Gastroesophageal sphincter (tissue), 3 donors: ENCODE measurements around the gene SMARCE1.

Experiments
- EP300 ChIP-seq: sonication (generic); formaldehyde crosslinking; IDR thresholded peaks from one replicate; pipeline ENCODE4 v1.6.1; 2017; ENCODE audit warnings: antibody characterized with exemption, mild to moderate bottlenecking
- POLR2A ChIP-seq, 2 donors: fragments of 450-650 bp; IDR thresholded peaks; one replicate each; pipeline ENCODE4 v1.6.1; 2017; ENCODE audit warnings: antibody characterized with exemption in 2 of 2, mild to moderate bottlenecking in 2 of 2, moderate library complexity in 1 of 2
- POLR2AphosphoS5 ChIP-seq: sonication (generic); formaldehyde crosslinking; IDR thresholded peaks from one replicate; pipeline ENCODE4 v1.6.1; 2017; ENCODE audit warnings: antibody characterized with exemption
- TF ChIP-seq, protein P1 (sequence below), 4 experiments: fragments of 200-600 bp in 2 of 4; fragments of 450-650 bp in 2 of 4; sonication (generic) in 1 of 4; IDR thresholded peaks; one replicate each; pipeline ENCODE4 v1.5.1; 2017 to 2019; ENCODE audit warnings: antibody characterized with exemption in 4 of 4, mild to moderate bottlenecking in 2 of 4, moderate library complexity in 2 of 4

DNA sequence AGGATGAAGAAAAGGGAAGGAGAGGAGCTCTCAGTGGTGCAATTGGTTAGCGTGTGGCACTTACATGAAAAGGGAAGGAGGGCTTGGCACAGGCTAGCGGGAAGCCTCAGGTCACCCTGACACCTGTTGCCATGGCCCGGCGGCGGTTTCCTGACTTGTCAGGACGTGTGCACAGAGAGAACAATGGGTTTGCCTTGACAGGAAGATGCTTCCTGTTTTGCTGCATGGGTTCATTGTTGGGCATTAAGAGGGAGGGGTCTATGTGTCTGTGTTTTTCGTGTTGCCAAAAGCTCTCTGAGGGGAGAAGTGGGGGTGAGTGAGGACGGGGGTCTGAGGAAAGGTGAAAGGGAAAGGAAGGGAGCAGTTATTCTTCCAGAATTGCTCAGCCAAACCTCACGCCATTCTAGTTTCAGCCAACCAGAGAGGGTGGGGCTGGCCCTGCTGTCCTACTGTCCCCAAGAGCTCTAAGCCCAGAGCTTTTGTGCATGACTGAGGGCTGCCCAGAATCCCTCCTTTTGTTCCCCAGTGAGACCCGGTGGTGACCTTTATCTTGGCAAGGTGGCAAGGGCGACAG is 65.2 kb downstream of the SMARCE1 start:
- TF ChIP-seq, protein P1, sequence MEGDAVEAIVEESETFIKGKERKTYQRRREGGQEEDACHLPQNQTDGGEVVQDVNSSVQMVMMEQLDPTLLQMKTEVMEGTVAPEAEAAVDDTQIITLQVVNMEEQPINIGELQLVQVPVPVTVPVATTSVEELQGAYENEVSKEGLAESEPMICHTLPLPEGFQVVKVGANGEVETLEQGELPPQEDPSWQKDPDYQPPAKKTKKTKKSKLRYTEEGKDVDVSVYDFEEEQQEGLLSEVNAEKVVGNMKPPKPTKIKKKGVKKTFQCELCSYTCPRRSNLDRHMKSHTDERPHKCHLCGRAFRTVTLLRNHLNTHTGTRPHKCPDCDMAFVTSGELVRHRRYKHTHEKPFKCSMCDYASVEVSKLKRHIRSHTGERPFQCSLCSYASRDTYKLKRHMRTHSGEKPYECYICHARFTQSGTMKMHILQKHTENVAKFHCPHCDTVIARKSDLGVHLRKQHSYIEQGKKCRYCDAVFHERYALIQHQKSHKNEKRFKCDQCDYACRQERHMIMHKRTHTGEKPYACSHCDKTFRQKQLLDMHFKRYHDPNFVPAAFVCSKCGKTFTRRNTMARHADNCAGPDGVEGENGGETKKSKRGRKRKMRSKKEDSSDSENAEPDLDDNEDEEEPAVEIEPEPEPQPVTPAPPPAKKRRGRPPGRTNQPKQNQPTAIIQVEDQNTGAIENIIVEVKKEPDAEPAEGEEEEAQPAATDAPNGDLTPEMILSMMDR (IDR thresholded peaks at IDR 0.05): no peak
- TF ChIP-seq POLR2AphosphoS5: peak; percentile 20
- no peak for TF ChIP-seq POLR2A (IDR thresholded peaks at IDR 0.05)
- no peak for TF ChIP-seq EP300
